Measurements from ENCODE around the gene GPR85. TPM values are rescaled to one million over a fixed set of nuclear protein-coding genes. Genes with fewer than 3 reads are reported as not detected.

Gene GPR85
- polyA plus RNA-seq, 2 of the 4 experiments (the other 2 are of a cell fraction) = 0.10 TPM; not detected in 1

DNA sequence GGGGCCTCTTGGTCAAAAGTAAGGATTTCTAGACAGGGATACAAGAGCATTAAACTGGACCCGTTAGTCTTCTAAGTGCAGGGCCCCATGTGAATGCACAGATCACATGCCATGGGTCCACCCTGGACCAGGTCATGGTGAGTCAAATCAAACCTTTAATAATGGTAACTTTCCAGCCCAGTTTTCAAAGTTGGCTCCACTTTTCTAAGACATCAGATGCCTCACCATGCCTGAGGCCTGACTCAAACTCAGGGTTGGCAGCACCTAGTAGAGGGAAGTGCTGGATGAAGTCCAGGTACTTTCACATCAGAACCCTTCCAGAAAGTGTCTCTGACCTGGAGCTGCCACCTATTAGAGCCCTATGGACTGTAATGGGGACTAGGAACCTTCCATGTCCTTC lies 41.4 kb upstream of the GPR85 start (continued):
- no peak for TF ChIP-seq HES2 (IDR thresholded peaks at IDR 0.05)

DNA sequence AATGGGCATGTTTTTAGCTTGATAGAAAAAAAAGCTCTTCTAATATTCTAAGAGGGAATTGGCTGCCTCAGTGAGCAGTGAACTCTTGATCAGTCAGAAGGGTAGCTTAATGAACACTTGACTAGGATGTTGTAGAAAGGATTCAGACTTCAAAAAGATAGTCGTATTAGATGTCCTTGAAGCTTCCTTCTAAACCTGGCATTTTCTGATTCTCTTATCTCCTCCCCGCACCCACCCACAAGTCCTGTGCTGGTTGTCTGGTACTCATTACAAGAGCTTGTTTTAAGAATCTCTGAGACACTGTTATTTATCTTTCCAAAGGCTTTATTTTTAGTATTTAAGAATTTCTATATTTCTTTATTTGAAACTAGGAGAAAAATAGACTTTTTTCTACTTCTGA lies 39.1 kb upstream of the GPR85 start:
- ChIA-PET CTCF (interaction anchor here (1.3 kb wide), 1 partner anchor 296 kb away, joined by 4 read pairs; no protein-coding TSS in a partner anchor), POLR2A (no interaction called here)
- FAIRE-seq (no peak), DNase-seq (ENCODE audit: low read depth in 1 of 2, low spot score in 1 of 2) (no peak), ATAC-seq (no peak)
- TF ChIP-seq ZFP36 (IDR thresholded peaks at IDR 0.05; ENCODE audit: borderline replicate concordance, partially characterized antibody) = no peak
- no peak for TF ChIP-seq CTCF (IDR thresholded peaks at IDR 0.05)
- TF ChIP-seq RFX5 (IDR thresholded peaks at IDR 0.05) = no peak
- TF ChIP-seq KDM1A (IDR thresholded peaks at IDR 0.05; ENCODE audit: low read depth) = no peak
- no peak for TF ChIP-seq JUN (IDR thresholded peaks at IDR 0.05)
- TF ChIP-seq JUNB (IDR thresholded peaks at IDR 0.05) = no peak
- no peak for TF ChIP-seq POLR2AphosphoS2 (conservative IDR thresholded peaks at IDR 0.05; ENCODE audit: low read length)
- no peak for TF ChIP-seq ESRRA (IDR thresholded peaks at IDR 0.05; ENCODE audit: borderline replicate concordance, low read length)
- no peak for TF ChIP-seq ZSCAN20 (CRISPR knock-in tag; IDR thresholded peaks at IDR 0.05)
- TF ChIP-seq HOXB13 (CRISPR knock-in tag; IDR thresholded peaks at IDR 0.05; ENCODE audit: low read depth) = no peak
- no peak for TF ChIP-seq ATOH8 (CRISPR knock-in tag; IDR thresholded peaks at IDR 0.05; ENCODE audit: low read depth)
- Histone ChIP-seq H3K4me3 (no peak overlapping the region), H3K9me3 (no peaks in the 10 kb centered on the region), H3K4me1 (no peaks in the 10 kb centered on the region), H3K4me2 (no peak overlapping the region), H3K27ac (no peak overlapping the region)
- 48% methylated on average over 2 of the region's 2 CpGs for WGBS (ENCODE audit: missing lambda C conversion rate)

DNA sequence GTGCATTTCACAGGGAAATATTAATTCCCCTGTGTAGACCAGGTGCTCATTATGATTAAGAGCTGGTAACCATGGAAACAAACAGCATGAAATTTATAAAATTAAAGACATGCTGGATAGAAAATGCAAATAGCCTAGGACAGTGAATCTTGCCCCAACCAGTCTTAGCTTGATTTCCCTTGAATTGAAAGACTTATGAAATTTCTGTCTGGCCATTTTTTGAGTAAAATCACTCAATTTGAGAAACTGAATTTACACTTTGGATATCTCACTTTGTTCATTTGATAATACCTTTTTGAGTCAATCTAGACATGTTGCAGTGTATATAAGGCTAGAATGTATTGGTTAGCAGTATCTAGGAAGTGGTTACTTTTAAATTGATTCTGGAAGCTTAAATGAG lies 36.1 kb upstream of the GPR85 start:
- 0 out of 3 replicates have a peak, but pooled peaks cover 3% of the 10 kb centered on the region for H3K4me1 ChIP-seq
- H3K27ac ChIP-seq = no peak overlapping the region
- ATAC-seq = no peak
- TF ChIP-seq CHD2 (IDR thresholded peaks at IDR 0.05; ENCODE audit: low read length, partially characterized antibody) = no peak
- ChIA-PET CTCF (no interaction called here), POLR2A (no interaction called here)
- no peak for FAIRE-seq
- DNase-seq (ENCODE audit: low read depth in 1 of 2, low spot score in 1 of 2) = no peak
- H3K9me3 ChIP-seq = no peaks in the 10 kb centered on the region
- H3K4me2 ChIP-seq = no peak overlapping the region
- H3K4me3 ChIP-seq = no peak overlapping the region

GRCh38 chr7:113120647-113121046 lies 34.0 kb upstream of the GPR85 start:
- H3K4me1 ChIP-seq = 0 out of 3 replicates have a peak, but pooled peaks cover 6% of the 10 kb centered on the region
- DNase-seq (ENCODE audit: low read depth in 1 of 2, low spot score in 1 of 2) (no peak), ATAC-seq (no peak), FAIRE-seq (no peak)
- 67% methylated on average over 1 of the region's 1 CpG for whole genome bisulfite sequencing (ENCODE audit: missing lambda C conversion rate)
- ChIA-PET CTCF (no interaction called here), POLR2A (no interaction called here)
- H3K9me3 ChIP-seq = no peaks in the 10 kb centered on the region
- no peak overlapping the region for H3K4me2 ChIP-seq
- no peak overlapping the region for H3K4me3 ChIP-seq
- H3K27ac ChIP-seq = no peak overlapping the region
- TF ChIP-seq, protein P1, sequence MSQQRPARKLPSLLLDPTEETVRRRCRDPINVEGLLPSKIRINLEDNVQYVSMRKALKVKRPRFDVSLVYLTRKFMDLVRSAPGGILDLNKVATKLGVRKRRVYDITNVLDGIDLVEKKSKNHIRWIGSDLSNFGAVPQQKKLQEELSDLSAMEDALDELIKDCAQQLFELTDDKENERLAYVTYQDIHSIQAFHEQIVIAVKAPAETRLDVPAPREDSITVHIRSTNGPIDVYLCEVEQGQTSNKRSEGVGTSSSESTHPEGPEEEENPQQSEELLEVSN (IDR thresholded peaks at IDR 0.05; ENCODE audit: borderline replicate concordance, low read depth) = no peak
- TF ChIP-seq FOSB (CRISPR knock-in tag; IDR thresholded peaks at IDR 0.05) (no peak), RFX5 (IDR thresholded peaks at IDR 0.05) (no peak), HDAC2 (IDR thresholded peaks at IDR 0.05) (no peak), HOXB5 (CRISPR knock-in tag; IDR thresholded peaks at IDR 0.05) (no peak), FOXS1 (CRISPR knock-in tag; IDR thresholded peaks at IDR 0.05) (no peak), ZC3H11A (IDR thresholded peaks at IDR 0.05) (no peak), ELK1 (IDR thresholded peaks at IDR 0.05; ENCODE audit: low read depth, low read length) (no peak), USF2 (IDR thresholded peaks at IDR 0.05) (no peak), KDM5A (IDR thresholded peaks at IDR 0.05) (no peak), TP53 (CRISPR knock-in tag; IDR thresholded peaks at IDR 0.05) (no peak), HEYL (CRISPR knock-in tag; IDR thresholded peaks at IDR 0.05) (no peak)
- TF ChIP-seq, protein P2, sequence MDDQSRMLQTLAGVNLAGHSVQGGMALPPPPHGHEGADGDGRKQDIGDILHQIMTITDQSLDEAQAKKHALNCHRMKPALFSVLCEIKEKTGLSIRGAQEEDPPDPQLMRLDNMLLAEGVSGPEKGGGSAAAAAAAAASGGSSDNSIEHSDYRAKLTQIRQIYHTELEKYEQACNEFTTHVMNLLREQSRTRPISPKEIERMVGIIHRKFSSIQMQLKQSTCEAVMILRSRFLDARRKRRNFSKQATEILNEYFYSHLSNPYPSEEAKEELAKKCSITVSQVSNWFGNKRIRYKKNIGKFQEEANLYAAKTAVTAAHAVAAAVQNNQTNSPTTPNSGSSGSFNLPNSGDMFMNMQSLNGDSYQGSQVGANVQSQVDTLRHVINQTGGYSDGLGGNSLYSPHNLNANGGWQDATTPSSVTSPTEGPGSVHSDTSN (IDR thresholded peaks at IDR 0.05) = no peak
